BLaER1 treated with 17β-estradiol and CSF1 and Interleukin-3, amounts not matched to agents 10 nM and 100 nM (cell line): Measurements from ENCODE around the gene CTNNA1.

ENCODE experiments used
- H3K27ac ChIP-seq, 11 experiments: shearing (Covaris generic); formaldehyde crosslinking; 2 replicates each; pipeline ENCODE4 v1.8.1; 2022
- H3K27me3 ChIP-seq, 11 experiments: shearing (Covaris generic); formaldehyde crosslinking; 2 replicates each; pipeline ENCODE4 v1.8.1; 2022
- H3K36me3 ChIP-seq, 11 experiments: shearing (Covaris generic); formaldehyde crosslinking; 2 replicates each; pipeline ENCODE4 v1.8.1; 2022
- H3K4me1 ChIP-seq, 10 experiments: shearing (Covaris generic); formaldehyde crosslinking; 2 replicates each; pipeline ENCODE4 v1.8.1; 2022
- H3K4me2 ChIP-seq, 11 experiments: shearing (Covaris generic); formaldehyde crosslinking; 2 replicates each; pipeline ENCODE4 v1.8.1; 2022
- H3K4me3 ChIP-seq, 10 experiments: shearing (Covaris generic); formaldehyde crosslinking; 2 replicates each; pipeline ENCODE4 v1.8.1; 2022
- H3K9ac ChIP-seq, 11 experiments: shearing (Covaris generic); formaldehyde crosslinking; 2 replicates each; pipeline ENCODE4 v1.8.1; 2022
- H3K9me3 ChIP-seq, 11 experiments: shearing (Covaris generic); formaldehyde crosslinking; replicated peaks in 1 of 11; 2 replicates each; pipeline ENCODE4 v1.8.1; 2022
- H4K20me1 ChIP-seq, 11 experiments: shearing (Covaris generic); formaldehyde crosslinking; 2 replicates each; pipeline ENCODE4 v1.8.1; 2022
- Cebpa-rat ChIP-seq, 11 experiments: shearing (Covaris generic); IDR thresholded peaks; 2 replicates each; pipeline ENCODE4 v1.8.1; 2022

CTNNA1 gene

GRCh38 chr5:138937392-138938387 lies 184.5 kb downstream of the CTNNA1 start:
- Histone ChIP-seq H3K9me3 (no peaks in the 10 kb centered on the region), H3K36me3 (peaks cover 30 to 66% (median 47%) of the 10 kb centered on the region in 11 experiments), H3K4me3 (no peak overlapping the region), H3K9ac (no peak overlapping the region), H3K27me3 (no peaks in the 10 kb centered on the region), H4K20me1 (peaks cover 0 to 38% (median 0%) of the 10 kb centered on the region in 11 experiments; a peak in 4 of 22 replicates), H3K4me2 (peak overlapping the region in 1 of 11 experiments; percentile 10; a peak in 3 of 22 replicates), H3K27ac (no peak overlapping the region), H3K4me1 (peaks cover 0 to 18% (median 11%) of the 10 kb centered on the region in 10 experiments; a peak in 16 of 20 replicates)
- TF ChIP-seq Cebpa-rat (IDR thresholded peaks at IDR 0.05): no peak

DNA sequence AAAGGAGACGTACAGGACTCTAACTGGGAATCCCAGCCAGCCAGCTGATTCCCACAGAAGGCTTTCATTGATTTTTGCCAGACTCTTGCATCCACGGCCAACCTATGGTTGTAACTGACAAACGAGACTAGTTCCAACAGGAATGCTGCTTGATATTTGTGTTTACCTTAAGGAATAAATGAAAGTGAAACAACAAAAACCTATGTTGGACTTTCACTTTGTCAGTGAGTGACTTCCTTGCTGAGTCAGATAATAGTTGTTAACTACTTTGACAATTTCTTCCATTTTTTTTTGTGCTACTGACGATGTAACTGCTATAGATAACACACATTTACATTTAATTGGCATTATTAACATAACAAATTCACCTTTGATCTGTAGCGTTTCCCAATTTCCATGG lies 185.3 kb downstream of the CTNNA1 start:
- Histone ChIP-seq H3K4me1 (peaks cover under 1 to 27% (median 20%) of the 10 kb centered on the region in 10 experiments; a peak in 18 of 20 replicates), H3K4me2 (peak overlapping the region in 1 of 11 experiments; percentile 10; a peak in 3 of 22 replicates), H4K20me1 (peaks cover 0 to 40% (median under 1%) of the 10 kb centered on the region in 11 experiments; a peak in 7 of 22 replicates), H3K27ac (no peak overlapping the region), H3K9ac (no peak overlapping the region), H3K4me3 (no peak overlapping the region), H3K36me3 (peaks cover 21 to 57% (median 39%) of the 10 kb centered on the region in 11 experiments), H3K9me3 (no peaks in the 10 kb centered on the region), H3K27me3 (no peaks in the 10 kb centered on the region)
- no peak for TF ChIP-seq Cebpa-rat (IDR thresholded peaks at IDR 0.05)

- Histone ChIP-seq H3K4me1 (peaks cover 18 to 59% (median 46%) of the 10 kb centered on the region in 10 experiments), H3K9me3 (no peaks in the 10 kb centered on the region), H3K4me3 (no peak overlapping the region), H3K4me2 (peak overlapping the region in 6 of 11 experiments; percentile 8 to 93 (median 84); a peak in 8 of 22 replicates), H3K36me3 (peaks cover 7 to 37% (median 14%) of the 10 kb centered on the region in 11 experiments; a peak in 15 of 22 replicates), H3K27ac (no peak overlapping the region), H4K20me1 (peaks cover 0 to 41% (median 16%) of the 10 kb centered on the region in 11 experiments; a peak in 12 of 22 replicates), H3K9ac (no peak overlapping the region), H3K27me3 (no peaks in the 10 kb centered on the region)
- TF ChIP-seq Cebpa-rat (IDR thresholded peaks at IDR 0.05): no peak
Measured at GRCh38 chr5:138942066-138942465, 188.8 kb downstream of the CTNNA1 start.

DNA sequence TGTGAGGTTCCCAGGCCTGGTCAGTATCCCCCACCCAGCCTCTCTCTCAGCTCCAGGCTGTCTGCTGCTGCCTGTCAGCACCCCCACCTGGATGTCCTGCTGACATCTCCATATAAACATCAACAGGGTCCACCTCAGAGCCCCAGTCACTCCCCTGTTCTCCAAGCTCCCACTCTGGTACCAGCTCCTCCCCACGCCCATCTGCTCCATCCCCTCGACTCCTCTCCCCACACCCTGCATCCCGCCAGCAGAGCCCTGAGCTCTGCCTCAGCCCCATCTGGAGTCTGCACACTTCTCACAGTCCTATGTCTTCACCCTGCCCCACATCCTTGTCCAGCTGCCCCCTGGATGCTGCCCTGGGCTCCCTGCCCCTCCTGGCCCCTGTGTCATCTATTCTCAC lies 189.6 kb downstream of the CTNNA1 start:
- Histone ChIP-seq H3K36me3 (peaks cover 9 to 37% (median 15%) of the 10 kb centered on the region in 11 experiments; a peak in 14 of 22 replicates), H3K9ac (peak overlapping the region in 4 of 11 experiments; percentile 0 to 63 (median 54); a peak in 3 of 22 replicates), H3K27ac (peak overlapping the region in 5 of 11 experiments; percentile 8 to 63 (median 50); a peak in 4 of 22 replicates)

GRCh38 chr5:138943599-138944173 lies 190.5 kb downstream of the CTNNA1 start:
- H3K4me2 ChIP-seq: peak overlapping the region; percentile 47 to 93 (median 83)
- peak overlapping the region in 1 of 10 experiments; percentile 11; a peak in 1 of 20 replicates for H3K4me3 ChIP-seq
- TF ChIP-seq Cebpa-rat (IDR thresholded peaks at IDR 0.05): no peak
- peak overlapping the region in 8 of 11 experiments; percentile 41 to 63 (median 48); a peak in 14 of 22 replicates for H3K27ac ChIP-seq
- peak overlapping the region in 9 of 11 experiments; percentile 0 to 63 (median 31); a peak in 9 of 22 replicates for H3K9ac ChIP-seq
- no peaks in the 10 kb centered on the region for H3K9me3 ChIP-seq
- peaks cover 0 to 30% (median 16%) of the 10 kb centered on the region in 11 experiments; a peak in 12 of 22 replicates for H4K20me1 ChIP-seq
- H3K27me3 ChIP-seq: no peaks in the 10 kb centered on the region
- peaks cover 9 to 36% (median 14%) of the 10 kb centered on the region in 11 experiments; a peak in 13 of 22 replicates for H3K36me3 ChIP-seq
- H3K4me1 ChIP-seq: peaks cover 18 to 71% (median 60%) of the 10 kb centered on the region in 10 experiments

More for the DNA sequence above, 189.6 kb downstream of the CTNNA1 start:
- Histone ChIP-seq H3K27me3 (no peaks in the 10 kb centered on the region), H3K4me3 (no peak overlapping the region; a peak in 1 of 20 replicates), H3K4me2 (peak overlapping the region in 9 of 11 experiments; percentile 56 to 93 (median 84); a peak in 18 of 22 replicates), H3K9me3 (no peaks in the 10 kb centered on the region), H3K4me1 (peaks cover 18 to 66% (median 54%) of the 10 kb centered on the region in 10 experiments), H4K20me1 (peaks cover 0 to 35% (median 16%) of the 10 kb centered on the region in 11 experiments; a peak in 12 of 22 replicates)
- no peak for TF ChIP-seq Cebpa-rat (IDR thresholded peaks at IDR 0.05)

DNA sequence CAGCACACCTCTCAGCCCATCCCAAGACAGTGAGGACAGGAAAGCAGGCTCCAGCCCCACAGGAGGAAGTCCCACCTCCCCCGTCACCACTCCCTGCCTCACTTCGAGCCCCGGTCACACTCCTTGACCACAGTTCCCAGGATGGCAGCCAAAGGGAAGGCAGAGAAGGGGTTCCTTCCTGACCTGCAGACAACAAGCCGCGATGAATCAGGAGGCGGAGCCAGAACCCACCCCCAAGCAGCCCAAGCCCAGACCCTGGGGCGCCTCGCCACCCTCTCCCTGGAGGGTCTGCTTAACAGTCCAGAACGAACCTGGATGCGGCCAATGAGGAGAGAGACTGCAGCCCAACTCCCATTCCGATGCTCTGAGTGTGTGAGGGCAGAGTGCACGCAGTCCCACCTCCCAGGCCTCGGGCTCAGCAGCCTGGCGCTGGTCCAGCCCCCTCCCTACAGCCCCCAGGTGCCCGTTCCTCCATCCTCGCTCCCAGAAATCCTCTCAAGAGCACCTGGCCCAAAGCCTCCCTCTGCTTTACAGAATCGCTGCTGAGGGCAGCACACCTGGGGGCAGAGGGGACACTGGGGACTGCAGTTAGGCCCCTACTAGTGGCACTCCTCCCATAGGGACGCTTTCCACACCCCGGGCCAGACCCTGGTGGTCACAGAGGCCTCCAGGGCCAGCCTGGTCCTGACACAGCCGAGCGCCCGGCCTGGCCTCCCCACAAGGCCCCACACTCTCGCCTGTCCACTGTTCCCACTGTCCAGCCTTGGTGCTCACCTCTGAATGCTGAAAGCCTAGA lies 191.5 kb downstream of the CTNNA1 start:
- Histone ChIP-seq H3K9me3 (no peaks in the 10 kb centered on the region), H3K27ac (peak overlapping the region in 8 of 11 experiments; percentile 41 to 63 (median 48); a peak in 15 of 22 replicates), H3K4me1 (peaks cover 18 to 81% (median 65%) of the 10 kb centered on the region in 10 experiments), H3K27me3 (no peaks in the 10 kb centered on the region), H3K9ac (peak overlapping the region in 10 of 11 experiments; percentile 0 to 63 (median 28); a peak in 11 of 22 replicates), H4K20me1 (peaks cover 0 to 30% (median 16%) of the 10 kb centered on the region in 11 experiments; a peak in 12 of 22 replicates), H3K4me3 (peak overlapping the region in 2 of 10 experiments; percentile 11 to 23; a peak in 1 of 20 replicates), H3K4me2 (peak overlapping the region; percentile 47 to 93 (median 83)), H3K36me3 (peaks cover 9 to 40% (median 14%) of the 10 kb centered on the region in 11 experiments; a peak in 13 of 22 replicates)
- TF ChIP-seq Cebpa-rat (IDR thresholded peaks at IDR 0.05): no peak

DNA sequence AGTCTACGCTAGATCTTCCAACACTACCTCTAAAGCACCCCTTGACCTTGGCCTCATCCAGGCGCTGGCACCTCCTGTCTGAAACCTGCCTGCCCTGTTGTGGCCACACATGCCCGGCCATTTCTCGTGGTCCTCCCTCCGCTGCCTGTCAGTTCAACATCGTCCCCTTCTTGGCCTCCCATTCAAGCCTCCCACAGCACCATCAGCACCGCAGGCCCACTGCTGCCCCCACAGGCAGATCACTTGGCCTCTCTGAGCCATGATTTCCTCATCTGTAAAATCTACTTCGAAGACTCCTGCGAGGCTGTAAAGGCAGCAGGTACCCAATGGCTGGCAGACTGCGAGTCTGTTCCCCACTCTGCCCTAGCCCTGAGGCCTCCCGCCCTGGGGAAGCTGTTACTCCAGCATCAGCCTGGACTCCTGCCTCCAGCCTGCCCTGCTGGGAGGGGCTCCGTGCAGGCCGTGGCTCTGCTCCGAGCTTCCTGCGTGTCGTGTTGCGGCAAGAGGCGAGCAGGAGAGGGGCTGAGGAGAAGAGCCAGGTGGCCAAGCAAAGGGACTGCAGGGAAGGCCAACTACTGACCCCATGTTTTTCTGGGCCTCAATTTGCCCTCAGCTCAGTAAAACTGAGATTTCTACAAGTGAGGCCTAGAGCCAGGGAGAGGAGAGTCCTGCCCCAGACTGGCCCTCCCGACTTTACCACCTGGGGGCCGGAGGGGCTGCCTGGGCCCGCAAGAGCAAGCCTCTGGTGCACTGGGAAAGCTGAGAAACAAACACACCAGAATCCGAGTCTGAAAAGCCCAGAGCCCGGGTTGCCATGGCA lies 192.4 kb downstream of the CTNNA1 start:
- Histone ChIP-seq H3K36me3 (peaks cover 4 to 48% (median 14%) of the 10 kb centered on the region in 11 experiments; a peak in 13 of 22 replicates), H3K4me3 (no peak overlapping the region), H4K20me1 (peaks cover 0 to 30% (median 16%) of the 10 kb centered on the region in 11 experiments; a peak in 12 of 22 replicates), H3K27me3 (no peaks in the 10 kb centered on the region), H3K4me2 (peak overlapping the region in 9 of 11 experiments; percentile 56 to 93 (median 84); a peak in 14 of 22 replicates), H3K27ac (peak overlapping the region in 5 of 11 experiments; percentile 41 to 63 (median 50); a peak in 8 of 22 replicates), H3K9me3 (no peaks in the 10 kb centered on the region), H3K4me1 (peaks cover 18 to 90% (median 74%) of the 10 kb centered on the region in 10 experiments), H3K9ac (0 out of 22 replicates have a peak overlapping the region, but pooled peaks of 1 of the 11 experiments have one; percentile 8)
- no peak for TF ChIP-seq Cebpa-rat (IDR thresholded peaks at IDR 0.05)
